ENCODE measurements around the gene LDLRAD4.

DNA sequence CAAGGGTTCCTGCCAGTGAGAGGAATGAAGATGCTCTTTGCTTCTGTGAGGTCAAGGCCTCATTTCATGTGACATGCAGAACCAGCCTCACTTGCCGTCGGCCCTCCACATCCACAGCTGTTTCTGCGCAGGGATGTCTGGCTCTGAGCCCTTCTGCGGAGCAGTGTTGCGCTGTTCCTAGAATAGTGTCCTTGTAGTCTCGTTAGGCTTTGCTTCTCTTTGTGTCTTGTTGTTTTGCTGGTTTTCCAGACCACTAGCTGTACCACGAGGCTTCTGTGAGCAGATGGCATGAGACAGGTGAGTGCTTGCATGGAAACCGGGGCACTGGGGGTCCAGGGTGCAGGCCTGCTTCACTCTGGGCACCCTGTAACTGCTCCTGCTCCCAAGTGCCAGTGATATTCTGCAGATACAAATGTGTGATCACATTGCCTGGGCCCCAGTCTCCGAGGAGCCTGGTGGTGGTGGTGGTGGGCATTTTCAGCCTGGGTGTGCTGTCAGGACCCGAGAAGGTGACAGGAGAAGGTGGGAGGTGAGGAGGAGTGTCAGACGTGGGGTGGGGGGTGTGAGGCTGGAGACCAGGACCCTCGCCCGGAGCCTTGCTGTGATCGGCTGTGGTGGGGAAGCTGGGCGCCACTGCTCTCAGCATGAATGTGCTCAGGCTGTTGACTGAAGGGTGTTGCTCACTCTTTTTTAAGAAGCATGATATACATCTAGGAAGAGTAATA lies 34.3 kb downstream of the LDLRAD4 start:
- TF ChIP-seq, protein P1, sequence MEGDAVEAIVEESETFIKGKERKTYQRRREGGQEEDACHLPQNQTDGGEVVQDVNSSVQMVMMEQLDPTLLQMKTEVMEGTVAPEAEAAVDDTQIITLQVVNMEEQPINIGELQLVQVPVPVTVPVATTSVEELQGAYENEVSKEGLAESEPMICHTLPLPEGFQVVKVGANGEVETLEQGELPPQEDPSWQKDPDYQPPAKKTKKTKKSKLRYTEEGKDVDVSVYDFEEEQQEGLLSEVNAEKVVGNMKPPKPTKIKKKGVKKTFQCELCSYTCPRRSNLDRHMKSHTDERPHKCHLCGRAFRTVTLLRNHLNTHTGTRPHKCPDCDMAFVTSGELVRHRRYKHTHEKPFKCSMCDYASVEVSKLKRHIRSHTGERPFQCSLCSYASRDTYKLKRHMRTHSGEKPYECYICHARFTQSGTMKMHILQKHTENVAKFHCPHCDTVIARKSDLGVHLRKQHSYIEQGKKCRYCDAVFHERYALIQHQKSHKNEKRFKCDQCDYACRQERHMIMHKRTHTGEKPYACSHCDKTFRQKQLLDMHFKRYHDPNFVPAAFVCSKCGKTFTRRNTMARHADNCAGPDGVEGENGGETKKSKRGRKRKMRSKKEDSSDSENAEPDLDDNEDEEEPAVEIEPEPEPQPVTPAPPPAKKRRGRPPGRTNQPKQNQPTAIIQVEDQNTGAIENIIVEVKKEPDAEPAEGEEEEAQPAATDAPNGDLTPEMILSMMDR (conservative IDR thresholded peaks at IDR 0.05; ENCODE audit: low read depth, low read length): no peak
- no peak for TF ChIP-seq EZH2 (IDR thresholded peaks at IDR 0.05; ENCODE audit: borderline replicate concordance, low read depth, low read length, poor library complexity, severe bottlenecking)

Data from A673 (cell line).